Panc1 (cell line): ENCODE results near the gene RNF220. TPM values are rescaled to one million over a fixed set of nuclear protein-coding genes. Genes with fewer than 3 reads are reported as not detected.
A peak's percentile ranks its signal among the peaks of the same experiment; 100 is the strongest.

Experiments used
- ATAC-seq: fragments of 200-7000 bp; cut with Tn5 transposase; 2 replicates; pipeline ENCODE4 v1.9.1; 2020; ENCODE audit warnings: mild to moderate bottlenecking, moderate library complexity
- BruUV-seq: library from RNA; stranded (reverse); fragments of 400-500 nt; replicated peaks from 2 replicates; lab custom pipeline; 2021; lab: Mats Ljungman, UMichigan
- CTCF ChIA-PET: fragments of 300-600 bp; sonication (Branson Sonifier 250); formaldehyde crosslinking; loops from one replicate; lab custom pipeline; 2022; ENCODE audit warnings: antibody characterized with exemption; lab: Charles Lee
- POLR2A ChIA-PET: fragments of 300-600 bp; sonication (Branson Sonifier 250); formaldehyde crosslinking; loops from one replicate; lab custom pipeline; 2022; ENCODE audit warnings: antibody characterized with exemption; lab: Charles Lee
- DNase-seq: peaks from one replicate; pipeline ENCODE4 v3.0.0-alpha.2; 2010; ENCODE audit warnings: low read depth, low spot score
- H3K27ac ChIP-seq: 2 replicates; pipeline ENCODE4 v1.5.1; 2011; ENCODE audit warnings: mild to moderate bottlenecking, low read length, inconsistent platforms
- H3K27me3 ChIP-seq: fragments of 200-500 bp; sonication (Bioruptor generic); 2 replicates; pipeline ENCODE4 v1.6.0; 2014; ENCODE audit warnings: low read length, inconsistent platforms; ENCODE audit not compliant: control insufficient read depth, insufficient read depth
- H3K36me3 ChIP-seq: fragments of 200-500 bp; sonication (Bioruptor generic); 2 replicates; pipeline ENCODE4 v1.5.1; 2014; ENCODE audit warnings: inconsistent platforms, mild to moderate bottlenecking, low read length, moderate library complexity; ENCODE audit not compliant: control insufficient read depth, insufficient read depth
- H3K4me1 ChIP-seq: 2 replicates; pipeline ENCODE4 v1.5.1; 2011; ENCODE audit warnings: inconsistent platforms, mild to moderate bottlenecking, low read length, moderate library complexity; ENCODE audit not compliant: control insufficient read depth, insufficient read depth
- H3K4me3 ChIP-seq, 2 experiments: 2 replicates each; pipeline ENCODE4 v1.5.1; 2011 to 2012; ENCODE audit warnings: low read depth in 2 of 2, low read length in 2 of 2, mild to moderate bottlenecking in 2 of 2, inconsistent platforms in 1 of 2, moderate library complexity in 1 of 2
- H3K9me3 ChIP-seq: fragments of 200-500 bp; sonication (Bioruptor generic); 2 replicates; pipeline ENCODE4 v1.5.1; 2014; ENCODE audit warnings: low read depth, mild to moderate bottlenecking, inconsistent platforms, low read length, moderate library complexity; ENCODE audit not compliant: control insufficient read depth, insufficient read depth
- CTCF ChIP-seq: fragments of 450-650 bp; IDR thresholded peaks from 2 replicates; pipeline ENCODE4 v1.5.1; 2017; ENCODE audit warnings: mild to moderate bottlenecking
- POLR2AphosphoS5 ChIP-seq: IDR thresholded peaks from 2 replicates; pipeline ENCODE4 v1.6.1; 2012; ENCODE audit warnings: mild to moderate bottlenecking, low read depth, low read length, moderate library complexity
- SIN3A ChIP-seq: IDR thresholded peaks from 2 replicates; pipeline ENCODE4 v1.6.1; 2012; ENCODE audit warnings: low read depth, mild to moderate bottlenecking, low read length, moderate library complexity, borderline replicate concordance; ENCODE audit not compliant: insufficient read depth
- TCF7L2 ChIP-seq: IDR thresholded peaks from 2 replicates; pipeline ENCODE4 v1.6.1; 2011; ENCODE audit warnings: mild to moderate bottlenecking, low read depth, low read length, inconsistent platforms
- in situ Hi-C: cut with HindIII; loops from 2 replicates; pipeline ENCODE4 v1.10.0; 2016; ENCODE audit warnings: low sequenced_read_pairs, low pct_unique_long_range_greater_than_20kb
- intact Hi-C: fragments of 100-400 bp; cut with micrococcal nuclease; formaldehyde crosslinking; loops from one replicate; pipeline ENCODE4 v1.10.0; 2022; ENCODE audit not compliant: unreplicated experiment
- total RNA-seq: library from RNA; stranded (reverse); gene quantifications from one replicate; pipeline ENCODE4 v1.2.1, GENCODE V29; 2021; ENCODE audit not compliant: unreplicated experiment
- TF ChIP-seq, protein P1 (sequence below), 2 experiments: IDR thresholded peaks; 2 replicates each; pipeline ENCODE4 v1.6.1; 2011 to 2012; ENCODE audit warnings: low read depth in 2 of 2, control low read depth in 1 of 2, low read length in 1 of 2, mild to moderate bottlenecking in 1 of 2, moderate library complexity in 1 of 2; ENCODE audit not compliant: insufficient read depth in 1 of 2

Gene RNF220
- total RNA-seq, 1 experiment from 2014 or later = 64.9 TPM

DNA sequence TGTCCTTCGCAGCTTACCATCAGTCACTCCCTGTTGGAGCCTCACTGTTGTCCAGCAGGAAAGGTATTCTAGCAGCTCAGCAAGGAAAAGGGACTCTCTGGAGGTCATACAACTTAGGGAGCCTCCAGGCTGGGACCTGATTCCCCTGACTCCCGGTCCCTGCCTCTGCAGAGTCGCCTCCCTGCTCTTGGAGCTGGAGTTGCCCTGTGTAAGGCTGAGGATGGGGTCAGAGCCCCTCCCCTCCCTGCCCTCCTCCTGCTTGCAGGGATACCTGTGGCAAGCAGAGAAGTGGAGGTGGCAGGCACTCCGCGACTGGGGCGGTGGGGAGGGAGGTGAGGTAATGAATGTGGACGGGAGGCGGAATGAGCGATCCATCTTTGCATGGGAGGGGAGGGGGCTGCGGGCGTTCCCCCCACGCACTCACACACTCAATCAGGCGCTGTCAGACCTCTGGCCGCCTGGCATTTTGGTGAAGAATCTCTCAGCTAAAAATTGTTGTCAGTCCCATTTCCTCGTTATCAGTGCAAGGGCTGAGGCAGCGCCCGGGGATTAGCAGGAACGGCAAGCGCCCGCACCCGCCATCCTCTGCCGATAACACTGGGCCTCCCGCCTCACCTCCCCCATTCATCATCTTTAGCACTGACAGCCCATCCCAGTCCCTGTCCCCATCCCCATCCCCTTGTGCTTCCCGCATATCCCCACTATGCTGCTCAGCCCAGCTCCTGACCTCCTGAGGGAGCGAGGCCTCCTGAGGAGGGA lies 204.9 kb downstream of the RNF220 start:
- intact Hi-C loops (no loop called here), in situ Hi-C loops (no loop called here)
- TF ChIP-seq SIN3A = no peak
- TF ChIP-seq POLR2AphosphoS5 = no peak
- no peak for TF ChIP-seq TCF7L2
- TF ChIP-seq, protein P1, sequence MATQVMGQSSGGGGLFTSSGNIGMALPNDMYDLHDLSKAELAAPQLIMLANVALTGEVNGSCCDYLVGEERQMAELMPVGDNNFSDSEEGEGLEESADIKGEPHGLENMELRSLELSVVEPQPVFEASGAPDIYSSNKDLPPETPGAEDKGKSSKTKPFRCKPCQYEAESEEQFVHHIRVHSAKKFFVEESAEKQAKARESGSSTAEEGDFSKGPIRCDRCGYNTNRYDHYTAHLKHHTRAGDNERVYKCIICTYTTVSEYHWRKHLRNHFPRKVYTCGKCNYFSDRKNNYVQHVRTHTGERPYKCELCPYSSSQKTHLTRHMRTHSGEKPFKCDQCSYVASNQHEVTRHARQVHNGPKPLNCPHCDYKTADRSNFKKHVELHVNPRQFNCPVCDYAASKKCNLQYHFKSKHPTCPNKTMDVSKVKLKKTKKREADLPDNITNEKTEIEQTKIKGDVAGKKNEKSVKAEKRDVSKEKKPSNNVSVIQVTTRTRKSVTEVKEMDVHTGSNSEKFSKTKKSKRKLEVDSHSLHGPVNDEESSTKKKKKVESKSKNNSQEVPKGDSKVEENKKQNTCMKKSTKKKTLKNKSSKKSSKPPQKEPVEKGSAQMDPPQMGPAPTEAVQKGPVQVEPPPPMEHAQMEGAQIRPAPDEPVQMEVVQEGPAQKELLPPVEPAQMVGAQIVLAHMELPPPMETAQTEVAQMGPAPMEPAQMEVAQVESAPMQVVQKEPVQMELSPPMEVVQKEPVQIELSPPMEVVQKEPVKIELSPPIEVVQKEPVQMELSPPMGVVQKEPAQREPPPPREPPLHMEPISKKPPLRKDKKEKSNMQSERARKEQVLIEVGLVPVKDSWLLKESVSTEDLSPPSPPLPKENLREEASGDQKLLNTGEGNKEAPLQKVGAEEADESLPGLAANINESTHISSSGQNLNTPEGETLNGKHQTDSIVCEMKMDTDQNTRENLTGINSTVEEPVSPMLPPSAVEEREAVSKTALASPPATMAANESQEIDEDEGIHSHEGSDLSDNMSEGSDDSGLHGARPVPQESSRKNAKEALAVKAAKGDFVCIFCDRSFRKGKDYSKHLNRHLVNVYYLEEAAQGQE (IDR thresholded peaks at IDR 0.05; ENCODE audit: insufficient read depth in 1 of 2, low read depth in 2 of 2, low read length in 1 of 2) = no peak
- TF ChIP-seq CTCF = no peak
- DNase-seq (no peak), ATAC-seq (0 out of 2 replicates have a peak, but pooled peaks have one; percentile 10)
- Histone ChIP-seq H3K9me3 (no peaks in the 10 kb centered on the region), H3K36me3 (no peaks in the 10 kb centered on the region), H3K4me3 (no peak overlapping the region), H3K27me3 (no peaks in the 10 kb centered on the region), H3K27ac (no peak overlapping the region), H3K4me1 (no peaks in the 10 kb centered on the region)
- ChIA-PET CTCF (interaction anchor here (1.8 kb wide), 1 partner anchor 42 kb away, joined by 4 read pairs; no protein-coding TSS in a partner anchor), POLR2A (no interaction called here)
- BruUV-seq = no TSS peak

DNA sequence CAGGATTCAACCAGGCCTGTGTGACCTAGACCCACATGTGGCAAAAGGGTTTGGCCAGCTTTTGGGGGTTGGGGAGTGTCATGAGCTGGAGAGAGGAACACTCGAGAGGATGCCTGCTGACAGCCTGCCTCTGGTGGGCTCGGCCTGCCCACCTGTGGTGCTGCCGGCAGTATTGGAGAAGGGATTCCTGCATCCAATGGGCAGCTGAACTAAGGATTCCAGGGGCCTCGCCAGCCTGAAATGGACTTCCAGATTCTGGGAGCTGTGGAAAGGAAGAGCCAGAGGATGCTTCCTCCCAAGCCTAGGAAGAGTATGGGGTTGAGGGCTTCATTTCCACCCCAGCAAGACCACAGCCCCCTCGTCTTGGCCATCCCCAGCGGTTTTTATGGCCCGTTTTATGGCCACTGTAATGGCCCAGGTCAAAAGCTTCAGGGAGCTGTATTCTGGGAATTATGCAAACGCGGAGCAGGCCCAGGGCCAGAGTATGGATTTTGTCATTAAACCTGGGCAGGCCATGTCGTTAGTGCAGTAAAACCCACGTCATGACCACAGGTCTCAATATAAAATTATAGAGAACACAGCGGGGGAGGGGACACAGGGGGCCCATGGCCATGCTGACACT lies 205.6 kb downstream of the RNF220 start:
- no TSS peak for BruUV-seq
- ATAC-seq = no peak; the same call in 1 of the 2 replicates
- POLR2A ChIA-PET = no interaction called here
- Histone ChIP-seq H3K4me3 (no peak overlapping the region), H3K4me1 (no peaks in the 10 kb centered on the region), H3K27me3 (no peaks in the 10 kb centered on the region), H3K27ac (no peak overlapping the region), H3K9me3 (no peaks in the 10 kb centered on the region), H3K36me3 (no peaks in the 10 kb centered on the region)
- CTCF ChIA-PET = interaction anchor here (1.8 kb wide), 1 partner anchor 42 kb away, joined by 4 read pairs; no protein-coding TSS in a partner anchor
- intact Hi-C loops = no loop called here
- in situ Hi-C loops = no loop called here
- DNase-seq = no peak
- TF ChIP-seq POLR2AphosphoS5 (no peak), CTCF (no peak), SIN3A (no peak), TCF7L2 (no peak)
- TF ChIP-seq, protein P1 (IDR thresholded peaks at IDR 0.05; ENCODE audit: insufficient read depth in 1 of 2, low read depth in 2 of 2, low read length in 1 of 2) = no peak
